GM23338 (cell line): Measurements from ENCODE around the gene ARMC7. TPM values are rescaled to one million over a fixed set of nuclear protein-coding genes. Genes with fewer than 3 reads are reported as not detected.

Source experiments
- ATAC-seq: fragments of 200-7000 bp; cut with Tn5 transposase; 3 replicates; pipeline ENCODE4 v1.9.1; 2020
- DNase-seq: peaks from one replicate; pipeline ENCODE4 v3.0.0-alpha.2; 2015; ENCODE audit warnings: low spot score
- H2AFZ ChIP-seq: fragments of 200-600 bp; sonication (generic); 2 replicates; pipeline ENCODE4 v1.8.0; 2016; ENCODE audit warnings: antibody characterized with exemption, mild to moderate bottlenecking, moderate library complexity
- H3F3A ChIP-seq: fragments of 200-600 bp; sonication (generic); replicated peaks from 2 replicates; pipeline ENCODE4 v1.8.0; 2017; ENCODE audit warnings: antibody characterized with exemption, mixed run types, low read depth
- H3K27ac ChIP-seq: fragments of 200-600 bp; sonication (generic); 2 replicates; pipeline ENCODE4 v1.6.1; 2016; ENCODE audit warnings: low read depth
- H3K27me3 ChIP-seq: fragments of 200-600 bp; sonication (generic); 2 replicates; pipeline ENCODE4 v1.8.0; 2016; ENCODE audit warnings: mild to moderate bottlenecking, mixed run types, moderate library complexity; ENCODE audit not compliant: insufficient read depth
- H3K36me3 ChIP-seq: fragments of 200-600 bp; sonication (generic); 2 replicates; pipeline ENCODE4 v1.8.0; 2016; ENCODE audit warnings: mild to moderate bottlenecking; ENCODE audit not compliant: insufficient read depth
- H3K4me1 ChIP-seq: fragments of 200-600 bp; sonication (generic); 2 replicates; pipeline ENCODE4 v1.8.0; 2016; ENCODE audit warnings: mild to moderate bottlenecking, moderate library complexity; ENCODE audit not compliant: insufficient read depth
- H3K4me2 ChIP-seq: fragments of 200-600 bp; sonication (generic); 2 replicates; pipeline ENCODE4 v1.7.1; 2017; ENCODE audit warnings: mixed run types
- H3K4me3 ChIP-seq: fragments of 200-600 bp; sonication (generic); 2 replicates; pipeline ENCODE4 v1.6.1; 2016; ENCODE audit warnings: mixed run types
- H3K79me2 ChIP-seq: fragments of 200-600 bp; sonication (generic); replicated peaks from 2 replicates; pipeline ENCODE4 v1.8.0; 2017; ENCODE audit warnings: mild to moderate bottlenecking; ENCODE audit not compliant: insufficient read depth
- H3K9me2 ChIP-seq: fragments of 200-600 bp; sonication (generic); 2 replicates; pipeline ENCODE4 v1.8.0; 2017; ENCODE audit not compliant: insufficient read depth
- H4K20me1 ChIP-seq: fragments of 200-600 bp; sonication (generic); replicated peaks from 2 replicates; pipeline ENCODE4 v1.8.0; 2017; ENCODE audit warnings: mild to moderate bottlenecking; ENCODE audit not compliant: insufficient read depth
- H3K27ac Mint-ChIP-seq: 2 replicates; pipeline ENCODE4 v1.8.0; 2020; ENCODE audit warnings: inconsistent platforms, mild to moderate bottlenecking, moderate library complexity, mixed read lengths
- H3K27me3 Mint-ChIP-seq: 3 replicates; pipeline ENCODE4 v1.8.0; 2022; ENCODE audit warnings: low read depth, mild to moderate bottlenecking, moderate library complexity, mixed read lengths, inconsistent platforms; ENCODE audit not compliant: insufficient read depth, poor library complexity
- H3K36me3 Mint-ChIP-seq: 3 replicates; pipeline ENCODE4 v1.8.0; 2021; ENCODE audit warnings: low read depth, mild to moderate bottlenecking, inconsistent platforms, moderate library complexity, mixed read lengths
- H3K4me1 Mint-ChIP-seq: 3 replicates; pipeline ENCODE4 v1.8.0; 2020; ENCODE audit warnings: mild to moderate bottlenecking, inconsistent platforms, mixed read lengths
- H3K4me3 Mint-ChIP-seq: 3 replicates; pipeline ENCODE4 v1.8.0; 2021; ENCODE audit warnings: moderate library complexity, mild to moderate bottlenecking, inconsistent platforms, mixed read lengths
- H3K9me3 Mint-ChIP-seq: 3 replicates; pipeline ENCODE4 v1.8.0; 2020; ENCODE audit warnings: moderate library complexity, mild to moderate bottlenecking, inconsistent platforms, mixed read lengths
- CREB1 ChIP-seq: fragments of 250-450 bp; sonication (Bioruptor Pico); IDR thresholded peaks from 2 replicates; pipeline ENCODE4 v1.5.0; 2020; ENCODE audit warnings: low read depth, mild to moderate bottlenecking, moderate library complexity
- CTCF ChIP-seq, 2 experiments: fragments of 200-600 bp in 1 of 2; sonication (generic) in 1 of 2; conservative IDR thresholded peaks; 2 replicates each; pipeline versions ENCODE4 v1.5.1 to v1.6.1; 2016 to 2017; ENCODE audit warnings: antibody characterized with exemption in 2 of 2, low read depth in 2 of 2, mild to moderate bottlenecking in 2 of 2, moderate library complexity in 1 of 2
- ETS1 ChIP-seq: IDR thresholded peaks from 2 replicates; pipeline ENCODE4 v1.6.1; 2016; ENCODE audit warnings: antibody characterized with exemption
- JUNB ChIP-seq: IDR thresholded peaks from one replicate; pipeline ENCODE4 v1.6.1; 2016; ENCODE audit warnings: antibody characterized with exemption; ENCODE audit not compliant: unreplicated experiment
- ZNF331 ChIP-seq: fragments of 250-450 bp; sonication (Bioruptor Pico); IDR thresholded peaks from 2 replicates; pipeline ENCODE4 v1.5.0; 2020; ENCODE audit warnings: low read depth, mild to moderate bottlenecking, moderate library complexity
- ZNF462 ChIP-seq: fragments of 250-450 bp; sonication (Bioruptor Pico); IDR thresholded peaks from 2 replicates; pipeline ENCODE4 v1.5.0; 2020; ENCODE audit warnings: mild to moderate bottlenecking, moderate library complexity
- polyA plus RNA-seq: library from polyadenylated mRNA; unstranded; fragments of >200 nt; fragmentation: Nextera tagmentation; extraction: Ambion mirVana; gene quantifications from 2 replicates; pipeline ENCODE4 v1.2.1, GENCODE V29; 2016
- total RNA-seq: library from RNA; depleted of rRNA; stranded (reverse); fragments of >200 nt; shearing (Covaris generic); gene quantifications from 2 replicates; pipeline ENCODE4 v1.2.3, GENCODE V29; 2014

Gene ARMC7
- total and polyA plus RNA-seq, 2 experiments from 2014 or later: 5.6 to 8.4 TPM

GRCh38 chr17:75124041-75124818 lies 14.5 kb downstream of the ARMC7 start:
- Histone ChIP-seq H3K4me2 (no peak overlapping the region), H3K4me1 (no peaks in the 10 kb centered on the region), H3K27me3 (no peaks in the 10 kb centered on the region), H2AFZ (no peak overlapping the region), H3K36me3 (no peaks in the 10 kb centered on the region), H3K4me3 (no peak overlapping the region), H3K79me2 (no peaks in the 10 kb centered on the region), H3F3A (peaks cover 15% of the 10 kb centered on the region), H3K27ac (no peak overlapping the region), H3K9me2 (0 out of 2 replicates have a peak, but pooled peaks cover 4% of the 10 kb centered on the region), H4K20me1 (no peaks in the 10 kb centered on the region; the same call in 1 of the 2 replicates)
- Mint-ChIP-seq H3K36me3 (peaks cover 13% of the 10 kb centered on the region), H3K27me3 (peaks cover 9% of the 10 kb centered on the region), H3K4me3 (no peak overlapping the region), H3K4me1 (peaks cover 6% of the 10 kb centered on the region), H3K27ac (no peak overlapping the region), H3K9me3 (no peaks in the 10 kb centered on the region; the same call in 2 of the 3 replicates)
- DNase-seq: no peak
- TF ChIP-seq CTCF (conservative IDR thresholded peaks at IDR 0.05; ENCODE audit: low read depth in 2 of 2) (peak in 1 of 2 experiments; percentile 30; a peak in 2 of 4 replicates), CREB1 (CRISPR knock-in tag) (no peak)
- ATAC-seq: no peak

- H3K4me1 ChIP-seq: no peaks in the 10 kb centered on the region
- Mint-ChIP-seq H3K4me3 (no peak overlapping the region), H3K27ac (no peak overlapping the region), H3K36me3 (peaks cover 19% of the 10 kb centered on the region), H3K27me3 (peaks cover 9% of the 10 kb centered on the region), H3K9me3 (no peaks in the 10 kb centered on the region; the same call in 2 of the 3 replicates), H3K4me1 (peaks cover 6% of the 10 kb centered on the region)
- no peak overlapping the region for H3K4me3 ChIP-seq
- no peaks in the 10 kb centered on the region; the same call in 1 of the 2 replicates for H4K20me1 ChIP-seq
- 0 out of 2 replicates have a peak, but pooled peaks cover 4% of the 10 kb centered on the region for H3K9me2 ChIP-seq
- H2AFZ ChIP-seq: no peak overlapping the region
- H3K27me3 ChIP-seq: no peaks in the 10 kb centered on the region
- peaks cover 3% of the 10 kb centered on the region for H3K79me2 ChIP-seq
- H3K27ac ChIP-seq: no peak overlapping the region
- ATAC-seq (no peak), DNase-seq (no peak)
- TF ChIP-seq JUNB (no peak), ETS1 (no peak)
- H3K36me3 ChIP-seq: no peaks in the 10 kb centered on the region
- peaks cover 21% of the 10 kb centered on the region for H3F3A ChIP-seq
- no peak overlapping the region for H3K4me2 ChIP-seq
Observed at GRCh38 chr17:75124819-75125162, 15.0 kb downstream of the ARMC7 start.

GRCh38 chr17:75125984-75126383 lies 16.2 kb downstream of the ARMC7 start:
- Histone ChIP-seq H4K20me1 (peaks cover 4% of the 10 kb centered on the region; the same call in 1 of the 2 replicates), H3K4me3 (no peak overlapping the region), H3K36me3 (no peaks in the 10 kb centered on the region), H3K4me1 (peaks cover 8% of the 10 kb centered on the region), H3K27ac (no peak overlapping the region), H3K9me2 (0 out of 2 replicates have a peak, but pooled peaks cover 4% of the 10 kb centered on the region), H3K4me2 (peak overlapping the region; percentile 10; the same call in 1 of the 2 replicates), H3F3A (peaks cover 28% of the 10 kb centered on the region), H3K27me3 (no peaks in the 10 kb centered on the region), H3K79me2 (peaks cover 7% of the 10 kb centered on the region), H2AFZ (no peak overlapping the region)
- Mint-ChIP-seq H3K4me1 (peaks cover 11% of the 10 kb centered on the region), H3K4me3 (no peak overlapping the region), H3K36me3 (peaks cover 18% of the 10 kb centered on the region), H3K9me3 (no peaks in the 10 kb centered on the region; the same call in 2 of the 3 replicates), H3K27ac (no peak overlapping the region), H3K27me3 (peaks cover 12% of the 10 kb centered on the region)
- DNase-seq: peak; percentile 43
- ATAC-seq: peak; percentile 6; the same call in 2 of the 3 replicates
- TF ChIP-seq ZNF331 (CRISPR knock-in tag) (no peak), ZNF462 (CRISPR knock-in tag) (no peak), CREB1 (CRISPR knock-in tag) (no peak)
